ENCODE measurements around the gene SH2D5. TPM values are rescaled to one million over a fixed set of nuclear protein-coding genes. Genes with fewer than 3 reads are reported as not detected.
A peak's percentile ranks its signal among the peaks of the same experiment; 100 is the strongest.
"Not testable (repeated sequence)": the region's sequence is repeated elsewhere in the genome, so short reads cannot be mapped to it uniquely, and the experiment has no call there.

Gene SH2D5
- total RNA-seq, 1 donor from 2014 or later: 3.2 TPM

GRCh38 chr1:20719261-20719660, 13.2 kb downstream of the SH2D5 start:
- H3K4me1 Mint-ChIP-seq: peaks cover 15% of the 10 kb centered on the region
- no peaks in the 10 kb centered on the region for H3K9me3 Mint-ChIP-seq
- no peak overlapping the region for H3K4me3 Mint-ChIP-seq
- H3K36me3 Mint-ChIP-seq (ENCODE audit: low read depth): no peaks in the 10 kb centered on the region
- no peak for TF ChIP-seq CTCF (conservative IDR thresholded peaks at IDR 0.05)
- no peak for DNase-seq (ENCODE audit: low read depth, low spot score)
- H3K27ac Mint-ChIP-seq (ENCODE audit: unreplicated experiment): no peak overlapping the region
- H3K27me3 Mint-ChIP-seq (ENCODE audit: low read depth): peaks cover 30% of the 10 kb centered on the region

GRCh38 chr1:20718343-20718882, 14.1 kb downstream of the SH2D5 start:
- Mint-ChIP-seq H3K4me1 (peaks cover 15% of the 10 kb centered on the region), H3K27me3 (ENCODE audit: low read depth) (peaks cover 30% of the 10 kb centered on the region), H3K4me3 (peak overlapping the region; percentile 76)
- H3K9me3 Mint-ChIP-seq; H3K27ac Mint-ChIP-seq (ENCODE audit: unreplicated experiment); DNase-seq (ENCODE audit: low read depth, low spot score); H3K36me3 Mint-ChIP-seq (ENCODE audit: low read depth): not testable (repeated sequence)

DNA sequence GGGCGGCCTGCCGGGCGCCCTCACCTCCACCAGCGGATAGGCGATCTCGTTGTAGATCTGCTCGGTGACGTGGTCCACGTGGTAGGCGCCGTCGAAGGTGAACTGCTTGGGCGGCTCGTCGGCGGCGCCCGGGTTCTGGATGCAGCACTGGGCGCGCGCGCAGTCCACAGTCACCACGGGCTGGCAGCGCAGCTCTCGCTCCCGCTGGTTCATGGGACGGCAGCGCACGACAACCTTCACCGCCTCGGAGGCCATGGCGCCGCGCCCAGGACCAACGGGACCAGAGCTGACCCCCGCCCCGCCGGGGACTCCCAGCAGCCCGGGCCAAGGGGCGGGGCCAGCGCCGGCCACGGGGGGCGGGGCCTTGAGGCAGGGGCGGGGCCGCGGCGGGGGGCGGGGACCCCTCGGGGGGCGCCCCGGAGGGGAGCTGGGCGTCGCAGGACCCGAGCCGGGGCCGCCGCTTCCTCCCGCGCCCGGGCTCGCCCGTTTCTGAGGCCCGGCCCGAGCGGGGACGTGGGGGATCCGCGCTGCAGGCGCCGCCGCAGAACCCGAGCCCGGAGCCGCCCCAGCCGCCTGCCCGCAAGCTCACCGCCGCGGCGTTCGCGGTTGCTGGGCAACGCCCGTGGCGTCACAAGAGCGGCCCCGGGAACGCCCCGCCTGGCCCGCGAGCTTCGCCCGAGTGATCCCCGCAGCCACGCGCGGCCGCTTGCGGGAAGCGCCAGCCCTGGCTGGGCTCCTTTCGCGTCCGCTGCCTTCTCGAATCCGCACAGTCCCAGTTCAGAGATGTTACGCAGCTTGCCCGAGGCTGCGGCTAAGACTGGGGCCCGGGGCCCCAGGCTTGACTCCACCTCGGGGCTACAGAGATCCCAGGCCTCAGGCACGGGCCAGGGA, 14.8 kb downstream of the SH2D5 start, which contains the start of gene KIF17:
Gene KIF17, minus strand, starts transcription at position 556 of the 891 bp plus-strand sequence. Its CDS starts 301 bp downstream, at position 255.
- no peaks in the 10 kb centered on the region for H3K9me3 Mint-ChIP-seq
- peaks cover 15% of the 10 kb centered on the region for H3K4me1 Mint-ChIP-seq
- peak within 1 kb of the TSS; percentile 27 for H3K27ac Mint-ChIP-seq (ENCODE audit: unreplicated experiment)
- H3K27me3 Mint-ChIP-seq (ENCODE audit: low read depth): peaks cover 30% of the 10 kb centered on the region
- peak within 1 kb of the TSS; percentile 76 for H3K4me3 Mint-ChIP-seq
- no peak for TF ChIP-seq CTCF (conservative IDR thresholded peaks at IDR 0.05)
- DNase-seq (ENCODE audit: low read depth, low spot score): peak; percentile 58
- H3K36me3 Mint-ChIP-seq (ENCODE audit: low read depth): no peaks in the 10 kb centered on the region

GRCh38 chr1:20716232-20716631, 16.3 kb downstream of the SH2D5 start:
- H3K4me1 Mint-ChIP-seq: peaks cover 18% of the 10 kb centered on the region
- H3K4me3 Mint-ChIP-seq: peak overlapping the region; percentile 76
- no peak for DNase-seq (ENCODE audit: low read depth, low spot score)
- H3K27me3 Mint-ChIP-seq (ENCODE audit: low read depth): peaks cover 30% of the 10 kb centered on the region
- no peak for TF ChIP-seq CTCF (conservative IDR thresholded peaks at IDR 0.05)
- no peaks in the 10 kb centered on the region for H3K36me3 Mint-ChIP-seq (ENCODE audit: low read depth)
- H3K9me3 Mint-ChIP-seq: no peaks in the 10 kb centered on the region
- H3K27ac Mint-ChIP-seq (ENCODE audit: unreplicated experiment): no peak overlapping the region

- DNase-seq (ENCODE audit: low read depth, low spot score): no peak
- Mint-ChIP-seq H3K4me1 (peaks cover 27% of the 10 kb centered on the region), H3K9me3 (no peaks in the 10 kb centered on the region), H3K27ac (ENCODE audit: unreplicated experiment) (no peak overlapping the region), H3K4me3 (peak overlapping the region; percentile 76), H3K27me3 (ENCODE audit: low read depth) (peaks cover 30% of the 10 kb centered on the region), H3K36me3 (ENCODE audit: low read depth) (no peaks in the 10 kb centered on the region)
- TF ChIP-seq CTCF (conservative IDR thresholded peaks at IDR 0.05): no peak
Measured at GRCh38 chr1:20715406-20715805, 17.1 kb downstream of the SH2D5 start.

DNA sequence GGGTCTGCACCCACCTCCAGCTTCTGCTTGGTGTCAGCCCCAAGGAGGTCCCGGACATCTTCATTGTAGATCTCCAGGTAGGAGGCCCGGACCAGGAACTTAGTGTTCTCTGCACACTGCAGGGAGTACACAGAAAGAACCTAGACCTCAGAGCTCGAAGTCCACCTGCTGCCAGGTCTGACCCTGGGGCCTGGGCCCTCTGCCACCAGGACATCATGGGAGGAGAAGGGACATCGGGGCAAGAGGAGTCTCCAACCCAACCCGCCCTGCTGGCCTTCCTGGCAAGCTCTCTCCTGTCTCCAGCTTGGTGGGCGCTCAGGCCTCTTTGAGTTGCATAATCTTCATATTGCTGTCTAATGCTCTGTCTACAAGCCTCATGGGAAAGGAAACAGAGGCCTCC, 19.1 kb downstream of the SH2D5 start:
- Mint-ChIP-seq H3K36me3 (ENCODE audit: low read depth) (no peaks in the 10 kb centered on the region), H3K9me3 (no peaks in the 10 kb centered on the region), H3K27ac (ENCODE audit: unreplicated experiment) (no peak overlapping the region), H3K4me3 (no peak overlapping the region), H3K4me1 (peaks cover 29% of the 10 kb centered on the region), H3K27me3 (ENCODE audit: low read depth) (peaks cover 13% of the 10 kb centered on the region)
- DNase-seq (ENCODE audit: low read depth, low spot score): no peak
- TF ChIP-seq CTCF (conservative IDR thresholded peaks at IDR 0.05): no peak
